NCI-H146 (cell line): ENCODE data around the gene FERMT3.

ENCODE experiments used
- DNase-seq: peaks from one replicate; lab custom pipeline; 2025; lab: John Stamatoyannopoulos, UW

FERMT3 gene

GRCh38 chr11:64264371-64264852 lies 57.9 kb downstream of the FERMT3 start:
- no peak for DNase-seq

DNA sequence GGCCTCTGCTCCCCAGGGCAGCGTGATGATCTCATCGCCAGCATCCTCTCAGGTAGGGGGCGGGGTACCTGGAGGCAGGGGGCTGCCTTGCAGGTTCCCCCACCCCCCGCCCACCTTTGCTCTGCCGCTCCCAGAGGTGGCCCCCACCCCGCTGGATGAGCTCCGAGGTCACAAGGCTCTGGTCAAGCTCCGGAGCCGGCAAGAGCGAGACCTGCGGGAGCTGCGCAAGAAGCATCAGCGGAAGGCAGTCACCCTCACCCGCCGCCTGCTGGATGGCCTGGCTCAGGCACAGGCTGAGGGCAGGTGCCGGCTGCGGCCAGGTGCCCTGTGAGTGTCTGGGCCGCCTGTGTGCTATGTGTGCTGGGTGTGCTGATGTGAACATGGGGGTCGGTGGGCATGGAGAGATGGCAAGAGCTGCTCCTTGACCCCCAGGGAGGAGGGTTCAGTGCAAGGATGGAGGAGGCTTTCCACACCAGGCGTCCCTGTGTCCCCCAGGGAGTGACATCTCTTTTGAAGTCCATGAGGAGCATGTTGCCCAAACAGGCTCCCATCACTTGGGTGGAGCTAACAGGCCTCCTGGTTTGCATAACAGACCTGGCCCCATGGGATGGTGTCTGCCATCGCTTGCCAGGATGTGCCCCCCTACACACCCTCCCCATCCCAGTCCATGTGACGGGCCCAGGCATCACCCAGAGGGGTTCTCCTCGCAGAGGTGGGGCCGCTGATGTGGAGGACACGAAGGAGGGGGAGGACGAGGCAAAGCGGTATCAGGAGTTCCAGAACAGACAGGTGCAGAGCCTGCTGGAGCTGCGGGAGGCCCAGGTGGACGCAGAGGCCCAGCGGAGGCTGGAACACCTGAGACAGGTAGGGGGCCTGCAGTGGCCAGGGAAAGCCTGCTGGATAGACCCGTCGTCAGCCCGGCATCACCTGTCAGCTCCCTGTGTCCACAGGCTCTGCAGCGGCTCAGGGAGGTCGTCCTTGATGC lies 58.9 kb downstream of the FERMT3 start:
- DNase-seq = peak; percentile 84

GRCh38 chr11:64266339-64266738 lies 59.8 kb downstream of the FERMT3 start:
- DNase-seq = no peak

DNA sequence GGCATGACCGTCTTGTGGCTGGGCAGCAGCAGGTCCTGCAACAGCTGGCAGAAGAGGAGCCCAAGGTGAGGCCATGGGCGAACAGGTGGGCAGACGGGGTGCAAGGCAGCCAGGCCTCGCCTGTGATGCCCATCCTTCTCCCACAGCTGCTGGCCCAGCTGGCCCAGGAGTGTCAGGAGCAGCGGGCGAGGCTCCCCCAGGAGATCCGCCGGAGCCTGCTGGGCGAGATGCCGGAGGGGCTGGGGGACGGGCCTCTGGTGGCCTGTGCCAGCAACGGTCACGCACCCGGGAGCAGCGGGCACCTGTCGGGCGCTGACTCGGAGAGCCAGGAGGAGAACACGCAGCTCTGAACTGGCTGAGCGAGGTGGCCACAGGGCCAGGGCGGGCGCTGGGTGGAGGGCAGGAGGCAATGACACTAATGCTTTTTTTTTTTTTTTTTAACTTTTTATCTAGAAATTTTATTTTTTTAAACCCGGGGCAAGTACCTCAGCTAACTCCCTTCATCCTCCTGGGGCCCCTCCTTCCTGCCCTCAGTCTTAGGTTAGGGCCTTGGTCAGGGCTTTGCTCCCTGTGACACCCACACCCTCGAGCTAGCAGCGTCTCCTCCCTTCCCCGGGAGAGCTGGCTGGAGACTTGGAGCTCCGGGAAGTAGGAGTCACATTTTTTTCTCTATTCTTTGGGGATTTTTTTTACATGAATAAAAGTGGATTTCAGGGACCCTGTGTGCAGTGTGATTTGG lies 60.9 kb downstream of the FERMT3 start:
- no peak for DNase-seq

- DNase-seq = peak; percentile 74
These were observed 61.7 kb downstream of the FERMT3 start for GRCh38 chr11:64268025-64268892.

DNA sequence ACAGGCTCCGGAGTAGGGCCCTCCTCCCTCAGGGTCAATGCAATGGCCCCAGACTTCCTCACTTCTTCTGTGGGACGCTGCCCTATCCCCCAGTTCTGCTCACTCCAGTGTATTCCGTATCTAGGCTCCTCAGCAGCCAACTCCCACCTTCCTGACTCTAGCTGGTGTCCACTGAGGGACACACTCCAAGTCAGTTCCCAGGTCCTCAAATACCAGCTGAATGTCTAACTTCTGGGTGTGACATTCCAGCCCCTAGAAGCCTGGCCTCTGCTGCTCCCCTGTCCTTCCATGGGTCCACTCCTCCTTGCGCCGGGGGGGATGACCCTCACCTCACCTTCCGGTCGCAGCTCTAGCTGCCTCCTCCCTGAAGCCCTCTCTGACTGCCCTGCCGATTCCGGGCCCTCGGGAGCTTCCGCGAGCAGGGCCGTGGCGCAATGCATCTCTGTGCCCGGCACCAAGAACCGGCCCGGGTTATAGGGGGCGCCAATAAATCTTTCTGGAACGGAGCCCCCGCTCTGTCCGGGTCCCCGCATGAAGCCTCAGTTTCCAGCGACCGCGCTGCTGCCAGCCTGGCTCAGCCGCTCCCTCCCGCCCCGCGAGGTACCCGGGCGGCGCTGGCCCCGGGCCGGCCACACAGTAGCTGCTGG lies 62.5 kb downstream of the FERMT3 start:
- peak; percentile 46 for DNase-seq

GRCh38 chr11:64269540-64270220 lies 63.2 kb downstream of the FERMT3 start:
- peak; percentile 100 for DNase-seq
